Measurements from ENCODE around the gene PEX16.
A peak's percentile ranks its signal among the peaks of the same experiment; 100 is the strongest.

Gene PEX16

GRCh38 chr11:45877221-45877620 is 40.5 kb downstream of the PEX16 start:
- DNase-seq (ENCODE audit: low read depth in 2 of 2): no peak

DNA sequence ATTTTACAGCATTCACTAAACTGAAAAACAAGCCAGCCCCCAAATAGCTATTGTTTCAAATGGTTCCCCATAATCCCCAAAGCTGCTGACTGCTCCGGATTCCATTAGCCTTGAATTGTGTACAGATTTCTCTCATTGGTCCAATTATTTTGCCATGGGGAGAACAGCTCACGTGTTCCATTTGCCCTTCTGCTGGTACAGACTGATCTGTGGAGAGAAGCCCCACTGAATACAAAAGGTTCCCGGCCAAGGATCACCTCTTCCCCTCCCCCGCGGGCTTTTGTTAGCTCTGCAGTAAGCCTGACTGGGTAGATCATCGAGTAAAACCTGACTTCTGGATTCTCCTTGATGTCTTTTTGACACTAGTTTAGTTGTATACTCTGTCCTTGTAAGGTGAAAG is 41.3 kb downstream of the PEX16 start:
- DNase-seq (ENCODE audit: low read depth in 2 of 2): no peak

- peak in 1 of 2 donors; percentile 13 for DNase-seq (ENCODE audit: low read depth in 2 of 2)
Observed at GRCh38 chr11:45872651-45873356, 44.9 kb downstream of the PEX16 start.

GRCh38 chr11:45871638-45872037 is 46.0 kb downstream of the PEX16 start:
- no peak for DNase-seq (ENCODE audit: low read depth in 2 of 2)

- DNase-seq (ENCODE audit: low read depth in 2 of 2): no peak
Observed at GRCh38 chr11:45870706-45871105, 47.0 kb downstream of the PEX16 start.

DNA sequence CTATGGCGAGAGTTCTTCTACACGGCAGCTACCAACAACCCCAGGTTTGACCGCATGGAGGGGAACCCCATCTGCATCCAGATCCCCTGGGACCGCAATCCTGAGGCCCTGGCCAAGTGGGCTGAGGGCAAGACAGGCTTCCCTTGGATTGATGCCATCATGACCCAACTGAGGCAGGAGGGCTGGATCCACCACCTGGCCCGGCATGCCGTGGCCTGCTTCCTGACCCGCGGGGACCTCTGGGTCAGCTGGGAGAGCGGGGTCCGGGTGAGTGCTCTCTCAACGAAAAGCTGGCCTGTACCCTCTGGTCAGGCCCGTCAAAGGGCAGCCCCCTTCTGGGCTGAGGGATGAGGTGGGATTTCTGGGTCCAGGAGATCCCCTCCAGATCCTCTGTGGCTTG is 48.1 kb downstream of the PEX16 start:
- no peak for DNase-seq (ENCODE audit: low read depth in 2 of 2)

GRCh38 chr11:45864041-45864440 is 53.6 kb downstream of the PEX16 start:
- no peak for DNase-seq (ENCODE audit: low read depth in 2 of 2)

- DNase-seq (ENCODE audit: low read depth in 2 of 2): no peak
Observed at GRCh38 chr11:45860764-45861510, 56.7 kb downstream of the PEX16 start.

GRCh38 chr11:45860348-45860747 is 57.3 kb downstream of the PEX16 start:
- no peak for DNase-seq (ENCODE audit: low read depth in 2 of 2)

Data from activated CD4-positive, alpha-beta T cell treated with anti-CD3 and anti-CD28 coated beads for 24 hours (primary cell).